Mesodermal cell (in vitro differentiated cells): ENCODE data around the gene ATP11B. TPM values are rescaled to one million over a fixed set of nuclear protein-coding genes. Genes with fewer than 3 reads are reported as not detected.

Source experiments
- H3K27ac ChIP-seq: 2 replicates; pipeline ENCODE4 v1.7.0; 2013; ENCODE audit warnings: mild to moderate bottlenecking, low read depth, low read length, moderate library complexity; ENCODE audit not compliant: severe bottlenecking
- H3K36me3 ChIP-seq: 2 replicates; pipeline ENCODE4 v1.7.1; 2013; ENCODE audit warnings: mild to moderate bottlenecking, low read length, moderate library complexity; ENCODE audit not compliant: control insufficient read depth, insufficient read depth
- H3K4me1 ChIP-seq: one replicate; pipeline ENCODE4 v1.7.1; 2013; ENCODE audit warnings: mild to moderate bottlenecking, low read length; ENCODE audit not compliant: insufficient read depth, control insufficient read depth, poor library complexity, severe bottlenecking
- H3K4me3 ChIP-seq: 2 replicates; pipeline ENCODE4 v1.7.0; 2013; ENCODE audit warnings: low read length, control low read depth, mild to moderate bottlenecking; ENCODE audit not compliant: insufficient read depth, poor library complexity, severe bottlenecking; ENCODE audit errors: extremely low read depth
- H3K9me3 ChIP-seq: 2 replicates; pipeline ENCODE4 v1.7.1; 2013; ENCODE audit warnings: mild to moderate bottlenecking, low read length, moderate library complexity; ENCODE audit not compliant: control insufficient read depth
- WGBS, 2 experiments: methylation state at CpG; one replicate each; pipeline ENCODE4 v1.1.5; 2013; ENCODE audit warnings: missing lambda C conversion rate in 2 of 2; ENCODE audit not compliant: insufficient coverage in 2 of 2; 5-methylcytosine and 5-hydroxymethylcytosine counted together
- polyA plus RNA-seq, 2 experiments: library from polyadenylated mRNA; stranded (reverse); fragments of 50-300 nt; gene quantifications; one replicate each; pipeline ENCODE4 v1.2.3, GENCODE V29; 2013

The ATP11B gene
- 24.2 TPM for polyA plus RNA-seq (2013, experiment 1 of 2)
- 24.9 TPM for polyA plus RNA-seq (2013, experiment 2 of 2)

DNA sequence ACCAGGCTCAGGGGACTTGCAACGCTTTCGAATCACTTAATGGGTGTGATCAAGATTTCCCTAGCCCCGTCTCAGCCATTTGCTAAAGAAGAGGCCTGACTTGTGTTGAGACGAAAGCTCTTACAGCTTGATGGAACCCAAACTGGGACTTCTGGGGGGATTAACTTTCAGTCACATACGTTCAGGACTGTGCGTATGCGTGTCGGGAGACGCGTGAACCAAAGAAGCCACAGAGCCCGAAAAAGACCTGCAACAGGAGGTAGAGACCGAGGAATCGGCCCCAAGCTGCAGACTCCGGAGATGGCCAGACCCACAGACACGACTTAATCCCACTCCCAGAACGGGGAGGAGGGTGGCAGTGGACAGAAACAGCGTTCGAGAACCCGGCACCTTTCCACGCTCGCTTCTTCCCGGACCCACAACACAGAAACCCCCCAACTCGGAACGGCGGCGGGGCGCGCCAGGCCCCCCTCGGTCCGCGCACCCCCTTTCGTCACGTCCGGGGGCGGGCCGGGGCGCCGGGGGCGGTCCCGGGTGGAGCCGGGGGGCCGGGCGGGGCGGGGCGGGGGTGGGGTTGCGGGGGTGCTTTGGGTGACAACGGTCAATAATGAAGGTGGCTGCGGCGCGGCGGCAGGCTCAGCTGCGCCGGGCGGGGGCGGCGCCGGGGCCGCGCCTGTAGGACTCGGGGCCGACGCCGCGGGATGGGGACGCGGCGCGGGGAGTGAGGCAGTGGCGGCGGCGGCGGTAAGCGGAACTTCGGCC, at the start of gene ATP11B:
ATP11B (plus strand) TSS at position 604 of the 762 bp plus-strand sequence. CDS start 256 bp downstream, outside the sequence.
- WGBS, 2 experiments: 2 to 4% methylated on average over 27 to 44 of the region's 74 CpGs
- Histone ChIP-seq H3K9me3 (no peaks in the 10 kb centered on the region), H3K4me3 (peak within 1 kb of the TSS; percentile 73), H3K27ac (peak within 1 kb of the TSS; percentile 44), H3K36me3 (no peaks in the 10 kb centered on the region), H3K4me1 (peaks cover 3% of the 10 kb centered on the region)

- no peaks in the 10 kb centered on the region for H3K9me3 ChIP-seq
- no peaks in the 10 kb centered on the region for H3K36me3 ChIP-seq
- no peak overlapping the region for H3K27ac ChIP-seq
- WGBS, 2 experiments: 0 to 42% methylated on average over 1 to 2 of the region's 3 CpGs
- no peaks in the 10 kb centered on the region for H3K4me1 ChIP-seq
- no peak overlapping the region for H3K4me3 ChIP-seq
Measured at GRCh38 chr3:182746959-182747358, 46.3 kb upstream of the ATP11B start.

- Histone ChIP-seq H3K4me1 (no peaks in the 10 kb centered on the region), H3K9me3 (no peaks in the 10 kb centered on the region), H3K36me3 (no peaks in the 10 kb centered on the region), H3K27ac (no peak overlapping the region), H3K4me3 (no peak overlapping the region)
Measured at GRCh38 chr3:182755308-182755707, 38.0 kb upstream of the ATP11B start.

- 80% methylated on average over 1 of the region's 3 CpGs; no CpG with 5 or more reads in 1 of the 2 experiments for WGBS, 2 experiments
- no peaks in the 10 kb centered on the region for H3K4me1 ChIP-seq
Measured at GRCh38 chr3:182755712-182756111, 37.6 kb upstream of the ATP11B start.

GRCh38 chr3:182760576-182761164, 32.6 kb upstream of the ATP11B start:
- Histone ChIP-seq H3K9me3 (no peaks in the 10 kb centered on the region), H3K36me3 (no peaks in the 10 kb centered on the region), H3K27ac (no peak overlapping the region), H3K4me3 (no peak overlapping the region), H3K4me1 (no peaks in the 10 kb centered on the region)
- WGBS, 2 experiments: 82 to 83% methylated on average over 12 of the region's 13 CpGs

More at GRCh38 chr3:182755712-182756111, 37.6 kb upstream of the ATP11B start:
- Histone ChIP-seq H3K36me3 (no peaks in the 10 kb centered on the region), H3K27ac (no peak overlapping the region), H3K9me3 (no peaks in the 10 kb centered on the region), H3K4me3 (no peak overlapping the region)

- Histone ChIP-seq H3K27ac (no peak overlapping the region), H3K4me1 (no peaks in the 10 kb centered on the region), H3K9me3 (no peaks in the 10 kb centered on the region), H3K36me3 (no peaks in the 10 kb centered on the region), H3K4me3 (no peak overlapping the region)
- WGBS, 2 experiments: no CpG with 5 or more reads among the region's 2 CpGs
Measured at GRCh38 chr3:182763896-182764295, 29.4 kb upstream of the ATP11B start.

DNA sequence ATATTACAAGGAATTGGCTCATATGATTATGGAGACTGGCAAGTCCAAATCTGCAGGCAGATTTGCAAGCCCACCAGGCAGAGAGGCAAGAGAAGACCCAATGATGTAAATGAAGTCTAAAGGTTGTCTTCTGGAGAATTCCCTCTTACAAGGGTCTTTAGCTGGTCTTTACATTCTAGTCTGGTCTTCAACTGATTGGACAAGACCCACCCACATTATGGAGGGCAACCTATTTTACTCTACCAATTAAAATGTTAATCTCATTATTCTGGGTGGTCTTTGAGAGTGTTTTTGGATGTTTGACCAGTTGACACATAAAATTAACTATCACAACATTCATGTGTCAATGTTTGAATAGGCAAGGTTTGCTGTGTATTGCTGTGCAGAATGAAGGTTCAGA, 28.0 kb upstream of the ATP11B start:
- no peaks in the 10 kb centered on the region for H3K4me1 ChIP-seq
- no peaks in the 10 kb centered on the region for H3K9me3 ChIP-seq
- no peak overlapping the region for H3K4me3 ChIP-seq
- no peak overlapping the region for H3K27ac ChIP-seq
- H3K36me3 ChIP-seq: no peaks in the 10 kb centered on the region

GRCh38 chr3:182766099-182766498, 27.2 kb upstream of the ATP11B start:
- 100% methylated on average over 1 of the region's 2 CpGs; no CpG with 5 or more reads in 1 of the 2 experiments for WGBS, 2 experiments
- no peaks in the 10 kb centered on the region for H3K4me1 ChIP-seq
- no peak overlapping the region for H3K27ac ChIP-seq
- no peak overlapping the region for H3K4me3 ChIP-seq
- H3K36me3 ChIP-seq: no peaks in the 10 kb centered on the region
- H3K9me3 ChIP-seq: no peaks in the 10 kb centered on the region

DNA sequence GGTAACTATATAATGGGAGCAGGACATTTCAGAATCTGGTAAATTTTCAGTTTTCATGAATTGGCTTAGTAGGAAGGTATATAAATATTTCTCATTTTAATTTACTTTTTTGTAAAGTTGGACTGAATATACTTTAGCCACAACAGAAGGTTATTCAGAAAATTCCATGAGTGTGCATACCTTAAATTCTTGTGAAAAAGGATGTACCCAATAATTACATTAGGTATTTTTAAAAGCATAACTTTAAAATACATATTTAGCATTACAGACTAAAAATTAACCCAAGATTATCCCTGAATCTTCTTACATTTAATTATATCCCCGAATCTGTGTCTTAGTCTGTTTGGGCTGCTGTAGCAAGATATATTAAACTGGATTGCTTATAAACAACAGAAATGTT, 24.9 kb upstream of the ATP11B start:
- Histone ChIP-seq H3K4me1 (no peaks in the 10 kb centered on the region), H3K9me3 (no peaks in the 10 kb centered on the region), H3K36me3 (no peaks in the 10 kb centered on the region), H3K27ac (no peak overlapping the region), H3K4me3 (no peak overlapping the region)
- WGBS, 2 experiments: no CpG with 5 or more reads among the region's 1 CpG

DNA sequence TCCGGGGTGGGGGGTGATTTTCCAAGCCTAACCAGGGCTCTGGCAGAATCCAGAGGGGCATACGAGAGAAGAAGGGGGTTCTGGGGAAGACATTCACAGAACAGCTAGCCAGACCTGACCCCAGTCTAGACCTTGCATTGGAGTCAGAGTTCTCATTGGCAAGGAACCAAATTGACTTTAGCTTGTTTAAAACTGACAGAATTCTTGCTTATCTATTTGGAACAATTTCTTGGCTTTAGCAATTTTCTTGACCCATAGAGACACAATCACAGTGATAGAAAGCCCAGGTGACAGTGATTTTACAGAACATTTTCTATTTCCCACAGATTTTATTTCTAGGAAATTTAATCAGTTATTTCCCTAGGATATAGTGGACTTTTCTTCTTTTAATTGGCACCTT, 23.6 kb upstream of the ATP11B start:
- no peak overlapping the region for H3K27ac ChIP-seq
- no peaks in the 10 kb centered on the region for H3K9me3 ChIP-seq
- WGBS, 2 experiments: 72 to 77% methylated on average over 2 of the region's 2 CpGs
- H3K4me1 ChIP-seq: no peaks in the 10 kb centered on the region
- no peak overlapping the region for H3K4me3 ChIP-seq
- no peaks in the 10 kb centered on the region for H3K36me3 ChIP-seq

DNA sequence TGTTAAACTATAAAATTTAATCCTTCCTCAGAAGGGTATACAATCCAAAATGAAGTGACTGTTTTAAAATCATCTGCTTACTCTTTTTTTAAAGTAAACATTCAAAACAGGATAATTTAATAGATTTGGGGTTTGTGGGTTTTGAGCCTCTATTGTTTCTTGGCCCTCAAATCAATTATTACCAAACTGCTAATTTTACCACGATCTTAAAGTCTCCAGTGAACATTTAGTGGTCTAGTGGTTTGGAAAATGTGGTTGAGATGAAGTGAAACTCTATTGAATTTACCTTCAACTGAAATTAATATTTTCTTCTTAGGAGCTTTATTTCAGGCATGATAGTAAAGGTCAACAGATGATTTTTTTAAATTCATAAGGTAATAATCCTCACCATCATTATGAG, 11.2 kb upstream of the ATP11B start:
- H3K9me3 ChIP-seq: peaks cover under 1% of the 10 kb centered on the region
- no CpG with 5 or more reads among the region's 1 CpG for WGBS, 2 experiments

More for the DNA sequence above, 11.2 kb upstream of the ATP11B start:
- no peak overlapping the region for H3K27ac ChIP-seq
- no peak overlapping the region for H3K4me3 ChIP-seq
- no peaks in the 10 kb centered on the region for H3K4me1 ChIP-seq
- no peaks in the 10 kb centered on the region for H3K36me3 ChIP-seq
